Spleen (tissue), 7 donors: ENCODE data around the gene SLC26A1.

Experiments
- POLR2A ChIP-seq, 3 donors: fragments of 450-650 bp; IDR thresholded peaks; one replicate each; pipeline ENCODE4 v1.5.1; 2017; ENCODE audit warnings: antibody characterized with exemption in 3 of 3, mild to moderate bottlenecking in 1 of 3
- POLR2AphosphoS5 ChIP-seq, 3 donors: sonication (generic); formaldehyde crosslinking; IDR thresholded peaks; one replicate each; pipeline ENCODE4 v1.5.1; 2017; ENCODE audit warnings: antibody characterized with exemption in 3 of 3
- TF ChIP-seq, protein P1 (sequence below), 11 experiments: fragments of 200-600 bp in 7 of 11; fragments of 450-650 bp in 4 of 11; sonication (generic) in 4 of 11; IDR thresholded peaks in 8 of 11; conservative IDR thresholded peaks in 3 of 11; 1 replicate in 7 of 11; 2 replicates in 4 of 11; pipeline versions ENCODE4 v1.4.0 to v1.8.0; 2016 to 2021; ENCODE audit warnings: antibody characterized with exemption in 11 of 11, inconsistent platforms in 4 of 11, mild to moderate bottlenecking in 1 of 11
- donor health status: DM: no; HTN: no; CAD: no; lungs with moderate emphysema.
- donor health status: DM: no; HTN: no; CAD: no.
- donor health status: DM: no; HTN: no; CAD: no.

GRCh38 chr4:999882-1000425, 6.8 kb upstream of the SLC26A1 start:
- TF ChIP-seq, protein P1, sequence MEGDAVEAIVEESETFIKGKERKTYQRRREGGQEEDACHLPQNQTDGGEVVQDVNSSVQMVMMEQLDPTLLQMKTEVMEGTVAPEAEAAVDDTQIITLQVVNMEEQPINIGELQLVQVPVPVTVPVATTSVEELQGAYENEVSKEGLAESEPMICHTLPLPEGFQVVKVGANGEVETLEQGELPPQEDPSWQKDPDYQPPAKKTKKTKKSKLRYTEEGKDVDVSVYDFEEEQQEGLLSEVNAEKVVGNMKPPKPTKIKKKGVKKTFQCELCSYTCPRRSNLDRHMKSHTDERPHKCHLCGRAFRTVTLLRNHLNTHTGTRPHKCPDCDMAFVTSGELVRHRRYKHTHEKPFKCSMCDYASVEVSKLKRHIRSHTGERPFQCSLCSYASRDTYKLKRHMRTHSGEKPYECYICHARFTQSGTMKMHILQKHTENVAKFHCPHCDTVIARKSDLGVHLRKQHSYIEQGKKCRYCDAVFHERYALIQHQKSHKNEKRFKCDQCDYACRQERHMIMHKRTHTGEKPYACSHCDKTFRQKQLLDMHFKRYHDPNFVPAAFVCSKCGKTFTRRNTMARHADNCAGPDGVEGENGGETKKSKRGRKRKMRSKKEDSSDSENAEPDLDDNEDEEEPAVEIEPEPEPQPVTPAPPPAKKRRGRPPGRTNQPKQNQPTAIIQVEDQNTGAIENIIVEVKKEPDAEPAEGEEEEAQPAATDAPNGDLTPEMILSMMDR (IDR thresholded peaks at IDR 0.05 in 8 of 11, conservative IDR thresholded peaks at IDR 0.05 in 3 of 11): no peak
- TF ChIP-seq POLR2A (IDR thresholded peaks at IDR 0.05): no peak
- TF ChIP-seq POLR2AphosphoS5 (IDR thresholded peaks at IDR 0.05): no peak
